H9 (cell line): ENCODE measurements around the gene FNDC1. TPM values are rescaled to one million over a fixed set of nuclear protein-coding genes. Genes with fewer than 3 reads are reported as not detected.

ENCODE experiments used
- DNase-seq: peaks from one replicate; pipeline ENCODE4 v3.0.0-alpha.2; 2017
- H2AFZ ChIP-seq: one replicate; pipeline ENCODE4 v1.6.1; 2013; ENCODE audit warnings: mild to moderate bottlenecking, low read length, control low read depth, moderate library complexity
- H2AK5ac ChIP-seq: 2 replicates; pipeline ENCODE4 v1.6.1; 2013; ENCODE audit warnings: low read length, control low read depth, mixed read lengths; ENCODE audit not compliant: insufficient read length
- H2BK120ac ChIP-seq: one replicate; pipeline ENCODE4 v1.6.1; 2013; ENCODE audit warnings: low read depth, mild to moderate bottlenecking, low read length, control low read depth, inconsistent platforms; ENCODE audit not compliant: poor library complexity, severe bottlenecking
- H2BK12ac ChIP-seq: 2 replicates; pipeline ENCODE4 v1.6.1; 2013; ENCODE audit warnings: low read length, control low read depth, mixed read lengths, low read depth; ENCODE audit not compliant: insufficient read length
- H2BK15ac ChIP-seq: 2 replicates; pipeline ENCODE4 v1.6.1; 2013; ENCODE audit warnings: low read depth, low read length, control low read depth
- H2BK20ac ChIP-seq: one replicate; pipeline ENCODE4 v1.6.1; 2013; ENCODE audit warnings: low read depth, mild to moderate bottlenecking, low read length, control low read depth, inconsistent platforms; ENCODE audit not compliant: poor library complexity, severe bottlenecking
- H2BK5ac ChIP-seq: 2 replicates; pipeline ENCODE4 v1.6.1; 2013; ENCODE audit warnings: low read length, control low read depth, mixed read lengths; ENCODE audit not compliant: insufficient read length
- H3K14ac ChIP-seq: 2 replicates; pipeline ENCODE4 v1.6.1; 2013; ENCODE audit warnings: low read length, control low read depth; ENCODE audit not compliant: insufficient read depth
- H3K18ac ChIP-seq: 2 replicates; pipeline ENCODE4 v1.6.1; 2013; ENCODE audit warnings: low read depth, mild to moderate bottlenecking, mixed read lengths, low read length, control low read depth; ENCODE audit not compliant: insufficient read length
- H3K23ac ChIP-seq: 2 replicates; pipeline ENCODE4 v1.6.1; 2013; ENCODE audit warnings: low read length, control low read depth, mixed read lengths, low read depth; ENCODE audit not compliant: insufficient read length
- H3K23me2 ChIP-seq: 2 replicates; pipeline ENCODE4 v1.6.1; 2013; ENCODE audit warnings: low read depth, mild to moderate bottlenecking, mixed read lengths, low read length, control low read depth; ENCODE audit not compliant: insufficient read length, poor library complexity, severe bottlenecking
- H3K27ac ChIP-seq: 2 replicates; pipeline ENCODE4 v1.5.1; 2013; ENCODE audit warnings: low read length, control low read depth, mixed read lengths, low read depth; ENCODE audit not compliant: insufficient read length
- H3K27me3 ChIP-seq: 2 replicates; pipeline ENCODE4 v1.6.1; 2013; ENCODE audit warnings: low read length, control low read depth, inconsistent platforms; ENCODE audit not compliant: insufficient read depth
- H3K4ac ChIP-seq: 2 replicates; pipeline ENCODE4 v1.6.1; 2013; ENCODE audit warnings: low read depth, mild to moderate bottlenecking, control low read depth, inconsistent platforms, low read length, moderate library complexity
- H3K4me1 ChIP-seq: 2 replicates; pipeline ENCODE4 v1.6.1; 2013; ENCODE audit warnings: low read length, control low read depth, inconsistent platforms; ENCODE audit not compliant: insufficient read depth
- H3K4me2 ChIP-seq: 2 replicates; pipeline ENCODE4 v1.6.1; 2013; ENCODE audit warnings: low read length, control low read depth, mixed read lengths; ENCODE audit not compliant: insufficient read length, insufficient read depth
- H3K56ac ChIP-seq: 2 replicates; pipeline ENCODE4 v1.6.1; 2013; ENCODE audit warnings: low read depth, mild to moderate bottlenecking, mixed read lengths, low read length, control low read depth; ENCODE audit not compliant: insufficient read length
- H3K79me1 ChIP-seq: 2 replicates; pipeline ENCODE4 v1.6.1; 2013; ENCODE audit warnings: low read depth, mild to moderate bottlenecking, moderate library complexity, low read length, control low read depth, inconsistent platforms; ENCODE audit not compliant: insufficient read depth, poor library complexity, severe bottlenecking
- H3K79me2 ChIP-seq: 2 replicates; pipeline ENCODE4 v1.6.1; 2013; ENCODE audit warnings: low read length, control low read depth, inconsistent platforms; ENCODE audit not compliant: insufficient read depth
- H3K9ac ChIP-seq: 2 replicates; pipeline ENCODE4 v1.6.1; 2013; ENCODE audit warnings: low read length, control low read depth, mixed read lengths; ENCODE audit not compliant: insufficient read length; ENCODE audit errors: extremely low read depth
- H3K9me3 ChIP-seq: one replicate; pipeline ENCODE4 v1.6.1; 2013; ENCODE audit warnings: low read depth, low read length, inconsistent platforms; ENCODE audit not compliant: control insufficient read depth
- H3T11ph ChIP-seq: one replicate; pipeline ENCODE4 v1.6.1; 2013; ENCODE audit warnings: mild to moderate bottlenecking, low read length, control low read depth, inconsistent platforms
- H4K20me1 ChIP-seq: one replicate; pipeline ENCODE4 v1.6.1; 2013; ENCODE audit not compliant: control insufficient read depth, insufficient read length, insufficient read depth
- H4K5ac ChIP-seq: 2 replicates; pipeline ENCODE4 v1.6.1; 2013; ENCODE audit warnings: low read depth, mild to moderate bottlenecking, mixed read lengths, low read length, control low read depth; ENCODE audit not compliant: insufficient read length
- H4K8ac ChIP-seq: replicated peaks from 2 replicates; pipeline ENCODE4 v1.6.1; 2013; ENCODE audit warnings: low read length, control low read depth, mixed read lengths, low read depth; ENCODE audit not compliant: insufficient read length
- H4K91ac ChIP-seq: 2 replicates; pipeline ENCODE4 v1.6.1; 2013; ENCODE audit warnings: low read depth, mild to moderate bottlenecking, moderate library complexity, mixed read lengths, low read length, control low read depth; ENCODE audit not compliant: insufficient read length
- H3K27ac Mint-ChIP-seq, 3 experiments: 2 replicates in 2 of 3; 3 replicates in 1 of 3; pipeline ENCODE4 v1.8.0; 2020 to 2021; ENCODE audit warnings: mixed read lengths in 3 of 3, mild to moderate bottlenecking in 1 of 3, moderate library complexity in 1 of 3
- H3K27me3 Mint-ChIP-seq: 2 replicates; pipeline ENCODE4 v1.8.0; 2021; ENCODE audit warnings: low read depth, mild to moderate bottlenecking, moderate library complexity, mixed read lengths
- H3K36me3 Mint-ChIP-seq, 3 experiments: 2 replicates in 2 of 3; 3 replicates in 1 of 3; pipeline ENCODE4 v1.8.0; 2020 to 2021; ENCODE audit warnings: low read depth in 3 of 3, mixed read lengths in 3 of 3; ENCODE audit not compliant: insufficient read depth in 1 of 3
- H3K4me1 Mint-ChIP-seq, 2 experiments: 2 replicates each; pipeline ENCODE4 v1.8.0; 2020; ENCODE audit warnings: mixed read lengths in 2 of 2
- H3K4me3 Mint-ChIP-seq, 2 experiments: 2 replicates in 1 of 2; 3 replicates in 1 of 2; pipeline ENCODE4 v1.8.0; 2020 to 2021; ENCODE audit warnings: mild to moderate bottlenecking in 2 of 2, mixed read lengths in 2 of 2, moderate library complexity in 1 of 2
- H3K9me3 Mint-ChIP-seq, 2 experiments: 2 replicates in 1 of 2; 3 replicates in 1 of 2; pipeline ENCODE4 v1.8.0; 2020; ENCODE audit warnings: mild to moderate bottlenecking in 2 of 2, mixed read lengths in 2 of 2, moderate library complexity in 1 of 2
- WGBS: extraction: QIAGEN DNeasy Blood & Tissue Kit; methylation state at CpG from one replicate; pipeline ENCODE4 v1.1.7; 2013; ENCODE audit warnings: missing lambda C conversion rate, low lambda C conversion rate, mixed read lengths; ENCODE audit not compliant: insufficient read length; ENCODE audit errors: extremely low coverage; 5-methylcytosine and 5-hydroxymethylcytosine counted together
- total RNA-seq: library from RNA; stranded (reverse); gene quantifications from 2 replicates; pipeline ENCODE4 v1.2.1, GENCODE V29; 2021
- TF ChIP-seq, protein P1 (sequence below): fragments of 200-600 bp; sonication (generic); conservative IDR thresholded peaks from 3 replicates; pipeline ENCODE4 v1.8.0; 2021; ENCODE audit warnings: antibody characterized with exemption, mild to moderate bottlenecking

FNDC1 gene
- total RNA-seq, 1 experiment from 2014 or later: 0.24 TPM

DNA sequence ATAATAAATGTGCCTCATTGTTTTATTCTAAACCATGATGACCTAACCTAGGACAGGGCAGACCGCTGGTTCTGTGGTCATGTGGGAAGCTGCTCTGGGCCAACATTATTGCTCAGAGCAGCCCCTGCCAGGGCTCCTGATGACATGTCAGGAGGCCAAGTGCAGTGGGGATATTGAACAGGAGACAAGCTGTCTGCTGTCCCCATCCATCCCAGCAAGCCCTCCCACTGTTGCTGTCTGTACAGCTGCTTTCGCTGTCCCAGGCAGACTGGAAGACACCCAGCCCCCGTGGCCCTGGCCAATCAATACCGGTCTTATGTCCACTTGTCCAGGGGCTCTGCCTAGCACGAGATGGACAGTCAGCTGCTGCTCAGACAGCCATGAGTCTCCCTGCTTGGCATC lies 43.2 kb upstream of the FNDC1 start:
- TF ChIP-seq, protein P1, sequence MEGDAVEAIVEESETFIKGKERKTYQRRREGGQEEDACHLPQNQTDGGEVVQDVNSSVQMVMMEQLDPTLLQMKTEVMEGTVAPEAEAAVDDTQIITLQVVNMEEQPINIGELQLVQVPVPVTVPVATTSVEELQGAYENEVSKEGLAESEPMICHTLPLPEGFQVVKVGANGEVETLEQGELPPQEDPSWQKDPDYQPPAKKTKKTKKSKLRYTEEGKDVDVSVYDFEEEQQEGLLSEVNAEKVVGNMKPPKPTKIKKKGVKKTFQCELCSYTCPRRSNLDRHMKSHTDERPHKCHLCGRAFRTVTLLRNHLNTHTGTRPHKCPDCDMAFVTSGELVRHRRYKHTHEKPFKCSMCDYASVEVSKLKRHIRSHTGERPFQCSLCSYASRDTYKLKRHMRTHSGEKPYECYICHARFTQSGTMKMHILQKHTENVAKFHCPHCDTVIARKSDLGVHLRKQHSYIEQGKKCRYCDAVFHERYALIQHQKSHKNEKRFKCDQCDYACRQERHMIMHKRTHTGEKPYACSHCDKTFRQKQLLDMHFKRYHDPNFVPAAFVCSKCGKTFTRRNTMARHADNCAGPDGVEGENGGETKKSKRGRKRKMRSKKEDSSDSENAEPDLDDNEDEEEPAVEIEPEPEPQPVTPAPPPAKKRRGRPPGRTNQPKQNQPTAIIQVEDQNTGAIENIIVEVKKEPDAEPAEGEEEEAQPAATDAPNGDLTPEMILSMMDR: no peak
- no peak for DNase-seq
- no CpG with 5 or more reads among the region's 5 CpGs for WGBS

More for the DNA sequence above, 43.2 kb upstream of the FNDC1 start:
- Histone ChIP-seq H2BK5ac (no peak overlapping the region), H3K27me3 (no peaks in the 10 kb centered on the region), H3K79me2 (no peaks in the 10 kb centered on the region), H3K4ac (no peak overlapping the region), H2BK120ac (no peak overlapping the region), H3K27ac (no peak overlapping the region), H3K4me2 (no peak overlapping the region), H2BK20ac (no peak overlapping the region), H4K5ac (no peak overlapping the region), H3K23me2 (no peaks in the 10 kb centered on the region), H3K4me1 (no peaks in the 10 kb centered on the region), H4K91ac (no peak overlapping the region), H4K20me1 (no peaks in the 10 kb centered on the region), H2BK12ac (no peak overlapping the region), H3K56ac (no peak overlapping the region), H3K79me1 (no peaks in the 10 kb centered on the region), H3K23ac (no peak overlapping the region), H4K8ac (no peak overlapping the region), H3K9me3 (no peaks in the 10 kb centered on the region), H3T11ph (no peak overlapping the region), H3K18ac (no peak overlapping the region), H2AFZ (no peak overlapping the region), H3K9ac (no peak overlapping the region), H2AK5ac (no peak overlapping the region), H2BK15ac (no peak overlapping the region), H3K14ac (no peak overlapping the region)
- peaks cover 2% of the 10 kb centered on the region for H3K27me3 Mint-ChIP-seq
- H3K27ac Mint-ChIP-seq: no peak overlapping the region
- no peaks in the 10 kb centered on the region for H3K9me3 Mint-ChIP-seq
- no peak overlapping the region for H3K4me3 Mint-ChIP-seq
- no peaks in the 10 kb centered on the region for H3K4me1 Mint-ChIP-seq
- no peaks in the 10 kb centered on the region for H3K36me3 Mint-ChIP-seq
